CD4-positive, alpha-beta T cell treated with Interleukin-17A for 4 hours (primary cell): ENCODE data around the gene GPC5.
"Not testable (repeated sequence)": the region's sequence is repeated elsewhere in the genome, so short reads cannot be mapped to it uniquely, and the experiment has no call there.

Experiments used
- DNase-seq: peaks from one replicate; pipeline ENCODE4 v3.0.0-alpha.2; 2020; ENCODE audit warnings: mixed read lengths

The GPC5 gene

GRCh38 chr13:91722267-91722884 lies 324.0 kb downstream of the GPC5 start:
- no peak for DNase-seq

DNA sequence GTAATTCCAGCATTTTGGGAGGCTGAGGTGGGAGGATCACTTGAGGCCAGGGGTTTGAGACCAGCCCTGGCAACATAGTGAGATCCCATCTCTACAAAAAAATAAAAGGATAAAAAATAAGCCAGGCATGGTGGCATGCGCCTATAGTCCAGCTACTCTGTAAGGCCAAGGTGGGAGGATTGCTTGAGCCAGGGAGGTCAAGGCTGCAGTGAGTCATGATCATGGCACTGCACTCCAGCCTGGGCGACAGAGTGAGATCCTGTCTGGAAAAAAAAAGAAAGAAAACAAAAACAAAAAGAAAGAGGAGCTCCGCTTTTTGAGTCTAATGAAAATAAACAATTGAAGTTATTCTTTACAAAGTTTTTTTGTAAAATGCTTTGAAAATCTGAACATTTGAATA lies 326.2 kb downstream of the GPC5 start:
- no peak for DNase-seq

- no peak for DNase-seq
These were observed 327.2 kb downstream of the GPC5 start for GRCh38 chr13:91725646-91726045.

GRCh38 chr13:91726671-91727070 lies 328.2 kb downstream of the GPC5 start:
- no peak for DNase-seq

GRCh38 chr13:91729859-91730258 lies 331.4 kb downstream of the GPC5 start:
- no peak for DNase-seq

GRCh38 chr13:91739751-91740150 lies 341.3 kb downstream of the GPC5 start:
- no peak for DNase-seq

- DNase-seq: no peak
These were observed 342.3 kb downstream of the GPC5 start for GRCh38 chr13:91740756-91741155.

DNA sequence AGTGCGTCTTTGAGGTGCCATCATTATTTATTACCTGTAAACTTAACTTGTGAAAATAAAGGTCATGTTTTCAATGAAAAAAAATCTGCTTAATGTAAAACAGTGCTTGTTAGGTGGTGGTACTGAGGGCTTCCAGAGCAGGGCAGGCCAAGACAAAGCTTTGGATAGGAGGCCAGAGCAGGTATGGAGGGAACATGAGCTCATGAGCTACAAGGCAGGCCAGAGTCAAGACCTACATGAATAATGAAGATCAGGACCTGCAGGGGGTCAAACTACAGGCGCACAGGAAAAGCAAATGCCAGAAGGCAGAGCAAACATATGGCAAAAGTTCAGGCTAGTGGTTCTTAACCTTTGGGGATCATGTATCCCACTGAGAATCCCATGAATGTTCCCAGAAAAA lies 343.5 kb downstream of the GPC5 start:
- no peak for DNase-seq

- no peak for DNase-seq
These were observed 345.9 kb downstream of the GPC5 start for GRCh38 chr13:91744284-91744683.

DNA sequence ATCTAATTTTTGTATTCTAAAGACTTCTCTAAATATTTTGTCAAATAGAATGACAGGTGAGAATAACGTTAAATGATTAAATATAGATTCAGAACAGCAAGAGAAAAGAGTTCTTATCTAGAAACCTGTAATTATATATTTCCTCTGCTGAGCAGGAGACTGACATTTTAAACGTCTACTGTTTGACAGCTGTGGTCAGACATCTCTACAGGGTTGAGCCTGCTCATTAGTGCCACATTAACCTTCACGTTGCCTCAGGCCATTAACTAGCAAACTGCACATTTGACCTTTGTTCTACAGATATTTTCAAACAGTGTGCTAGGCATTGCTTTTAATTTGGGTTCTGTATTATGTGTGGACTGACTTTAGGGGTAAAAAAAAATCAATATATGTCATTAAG lies 347.5 kb downstream of the GPC5 start:
- DNase-seq: no peak

- no peak for DNase-seq
These were observed 348.8 kb downstream of the GPC5 start for GRCh38 chr13:91747186-91747585.

DNA sequence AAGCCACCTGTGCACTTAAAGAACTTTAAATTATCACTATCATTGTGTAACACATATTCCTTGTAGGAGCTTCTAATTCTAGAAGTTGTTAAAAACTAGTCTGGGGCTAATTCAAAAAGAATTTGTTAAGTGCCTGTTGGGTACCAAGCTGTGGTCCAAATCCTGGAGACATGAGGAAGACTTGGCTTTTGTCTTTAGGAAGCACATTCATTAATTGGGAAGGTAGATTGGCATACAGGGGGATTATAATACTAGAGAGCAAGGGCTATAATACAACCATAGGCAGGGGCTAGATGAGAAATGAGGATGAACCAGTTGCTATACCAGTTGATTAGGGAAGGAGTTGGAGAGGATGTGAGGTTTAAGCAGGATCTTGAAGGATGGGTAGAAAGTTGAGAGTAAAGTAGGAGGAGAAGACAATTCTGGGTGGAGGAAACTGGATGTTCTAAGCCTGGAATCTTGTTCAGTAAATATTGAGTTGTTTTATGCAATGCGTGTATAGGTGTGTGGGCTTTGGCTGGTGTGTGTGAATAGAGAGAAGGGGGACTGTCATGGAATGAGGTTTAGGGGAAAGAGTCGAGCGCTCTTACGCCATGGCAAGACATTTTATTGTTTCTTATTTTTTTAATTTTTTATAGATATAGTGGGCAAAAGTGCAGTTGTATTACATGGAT lies 350.1 kb downstream of the GPC5 start:
- DNase-seq: no peak

GRCh38 chr13:91758724-91759123 lies 360.3 kb downstream of the GPC5 start:
- no peak for DNase-seq

DNA sequence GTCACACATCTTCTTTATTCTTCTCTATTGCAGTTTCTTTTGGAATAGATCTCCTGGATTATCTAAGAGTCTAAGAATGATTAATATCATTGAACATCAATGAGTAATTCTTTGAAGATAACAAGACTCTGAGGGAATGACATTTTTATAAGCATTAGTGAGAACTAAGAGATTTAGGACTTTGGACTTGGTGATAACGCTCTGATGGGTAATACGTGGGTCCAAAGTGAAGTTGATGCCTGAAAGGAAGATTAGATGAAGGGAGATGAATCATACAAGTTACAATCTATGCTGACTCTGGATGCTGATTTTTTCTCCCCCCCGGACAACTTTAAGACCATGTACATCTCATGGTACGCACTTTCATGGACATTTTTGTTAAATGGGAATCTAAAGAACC lies 364.5 kb downstream of the GPC5 start:
- no peak for DNase-seq

DNA sequence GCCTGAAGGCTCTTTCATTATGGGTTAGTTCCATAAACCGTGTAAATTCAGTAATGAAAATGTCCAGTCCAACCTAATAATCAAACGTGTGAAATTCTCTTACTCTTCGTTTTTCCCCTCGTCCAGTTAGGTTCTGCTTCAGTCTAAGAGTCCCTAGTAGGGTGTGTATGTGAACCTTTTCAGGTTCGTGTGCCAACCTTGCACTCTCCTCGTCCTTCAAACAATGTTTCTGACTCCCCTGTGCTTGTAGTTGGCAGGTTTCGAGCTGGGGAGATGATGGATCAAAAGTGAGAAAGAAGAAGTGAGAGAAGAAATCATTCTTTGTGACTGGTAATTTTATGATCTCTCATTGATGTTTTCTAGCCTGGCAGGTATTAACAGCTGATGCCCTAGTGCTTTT lies 366.1 kb downstream of the GPC5 start:
- no peak for DNase-seq

- DNase-seq: no peak
These were observed 369.2 kb downstream of the GPC5 start for GRCh38 chr13:91767651-91768050.

DNA sequence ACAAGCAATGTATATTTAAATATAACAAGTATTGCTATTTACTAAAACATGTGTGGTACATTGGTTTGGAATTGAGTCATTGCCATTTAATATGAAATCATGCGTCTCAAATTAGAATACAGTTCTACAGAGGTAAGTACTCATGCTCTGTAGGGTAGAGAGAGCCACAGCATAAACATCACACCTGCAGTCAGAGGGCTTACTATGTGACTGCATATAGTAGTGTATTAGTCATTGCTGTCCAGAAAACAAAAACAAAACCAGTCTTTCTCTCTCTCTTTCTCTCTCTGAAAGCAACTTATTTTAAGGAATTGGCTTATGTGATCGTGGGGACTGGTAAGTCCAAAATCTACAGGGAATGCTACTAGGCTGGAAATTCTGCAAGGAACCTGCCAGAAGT lies 370.3 kb downstream of the GPC5 start:
- no peak for DNase-seq

- DNase-seq: no peak
These were observed 372.8 kb downstream of the GPC5 start for GRCh38 chr13:91771229-91771628.

DNA sequence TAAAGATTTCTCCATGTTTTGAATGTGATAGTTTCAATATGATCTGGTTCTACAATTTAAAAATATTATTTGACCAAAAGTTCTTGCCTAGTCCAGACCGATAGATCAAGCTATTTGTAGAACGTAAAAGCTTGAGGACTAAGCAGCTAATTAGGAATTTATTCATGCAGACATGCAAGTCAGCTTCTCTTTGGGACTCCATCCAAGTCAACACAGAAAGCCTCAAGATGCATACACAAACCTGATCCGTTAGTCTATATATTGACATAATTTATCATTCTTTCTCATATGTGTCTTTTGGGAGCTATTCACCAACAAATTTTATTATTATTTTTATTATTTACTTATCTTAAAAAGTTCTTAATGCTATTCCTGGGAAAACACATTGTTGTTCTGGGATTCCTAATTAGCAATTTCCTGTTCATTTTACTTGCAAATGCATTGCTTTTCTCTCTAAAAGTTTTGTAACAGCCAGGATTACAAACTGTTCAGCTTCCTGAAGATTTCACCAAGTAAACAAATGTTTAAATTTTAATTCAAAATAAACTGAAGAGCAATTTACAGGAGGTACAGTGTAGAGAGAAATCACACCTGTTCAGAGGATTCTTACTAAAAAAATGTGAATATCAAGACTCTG lies 375.3 kb downstream of the GPC5 start:
- DNase-seq: no peak

- no peak for DNase-seq
These were observed 376.0 kb downstream of the GPC5 start for GRCh38 chr13:91774397-91774796.

DNA sequence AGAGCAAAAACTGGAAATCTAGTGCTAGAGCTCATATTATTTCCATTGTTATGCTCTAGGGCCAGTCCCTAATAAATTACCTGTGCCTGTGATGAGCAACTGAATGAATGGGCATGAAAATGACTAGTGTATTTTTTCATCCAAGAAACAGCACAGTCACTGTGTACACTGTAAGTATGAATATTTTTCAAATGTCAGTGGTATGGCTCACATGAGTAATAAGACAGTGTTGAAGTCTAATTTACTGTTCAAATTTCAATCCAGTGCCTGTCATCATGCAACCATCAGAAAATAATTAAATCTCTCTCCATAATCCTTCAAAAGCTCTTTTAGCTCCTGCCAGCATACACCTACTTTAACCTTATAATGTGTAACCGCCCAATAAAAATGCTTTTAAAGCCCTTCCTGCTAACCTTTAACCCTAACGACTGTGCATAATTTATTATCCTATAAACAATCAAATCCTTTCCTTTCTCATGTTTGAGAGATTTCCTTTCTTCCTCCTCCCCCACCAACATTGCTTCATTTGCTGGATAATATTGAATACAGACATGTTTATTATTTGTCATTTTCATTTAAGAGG lies 378.3 kb downstream of the GPC5 start:
- no peak for DNase-seq

GRCh38 chr13:91778123-91778522 lies 379.7 kb downstream of the GPC5 start:
- DNase-seq: no peak

DNA sequence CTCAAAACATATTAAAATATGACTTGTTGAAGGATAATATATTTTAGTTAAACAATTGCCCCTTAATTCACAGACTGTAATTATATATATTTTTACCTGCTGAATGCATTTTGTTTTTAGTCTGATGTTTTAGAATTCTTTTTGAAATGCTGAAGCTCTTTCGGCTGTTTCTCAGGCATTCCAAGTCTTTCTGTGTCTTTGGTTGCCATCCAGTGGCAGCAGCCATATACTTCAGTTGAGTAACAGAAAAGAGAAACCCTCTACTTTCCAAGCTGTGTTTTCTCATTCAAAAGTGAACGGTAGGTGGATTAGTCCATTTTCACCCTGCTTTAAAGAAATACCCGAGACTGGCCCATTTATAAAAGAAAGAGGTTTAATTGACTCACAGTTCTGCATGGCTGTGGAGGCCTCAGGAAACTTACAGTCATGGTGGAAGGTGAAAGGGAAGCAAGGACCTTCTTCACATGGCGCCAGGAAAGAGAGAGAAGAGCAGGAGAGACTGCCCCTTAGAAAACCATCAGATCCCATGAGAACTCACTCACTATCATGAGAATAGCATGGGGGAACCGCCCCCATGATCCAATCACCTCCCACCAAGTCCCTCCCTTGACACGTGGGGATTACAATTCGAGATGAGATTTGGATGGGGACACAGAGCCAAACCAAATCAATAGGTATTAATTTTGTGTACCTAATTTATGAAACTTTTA lies 383.7 kb downstream of the GPC5 start:
- not testable (repeated sequence) for DNase-seq
